Smooth muscle cell of the brain vasculature (primary cell): ENCODE results near the gene OVCA2.

Source experiments
- DNase-seq: peaks from one replicate; pipeline ENCODE4 v3.0.0-alpha.2; 2012; ENCODE audit warnings: low read depth, low spot score

OVCA2 gene

DNA sequence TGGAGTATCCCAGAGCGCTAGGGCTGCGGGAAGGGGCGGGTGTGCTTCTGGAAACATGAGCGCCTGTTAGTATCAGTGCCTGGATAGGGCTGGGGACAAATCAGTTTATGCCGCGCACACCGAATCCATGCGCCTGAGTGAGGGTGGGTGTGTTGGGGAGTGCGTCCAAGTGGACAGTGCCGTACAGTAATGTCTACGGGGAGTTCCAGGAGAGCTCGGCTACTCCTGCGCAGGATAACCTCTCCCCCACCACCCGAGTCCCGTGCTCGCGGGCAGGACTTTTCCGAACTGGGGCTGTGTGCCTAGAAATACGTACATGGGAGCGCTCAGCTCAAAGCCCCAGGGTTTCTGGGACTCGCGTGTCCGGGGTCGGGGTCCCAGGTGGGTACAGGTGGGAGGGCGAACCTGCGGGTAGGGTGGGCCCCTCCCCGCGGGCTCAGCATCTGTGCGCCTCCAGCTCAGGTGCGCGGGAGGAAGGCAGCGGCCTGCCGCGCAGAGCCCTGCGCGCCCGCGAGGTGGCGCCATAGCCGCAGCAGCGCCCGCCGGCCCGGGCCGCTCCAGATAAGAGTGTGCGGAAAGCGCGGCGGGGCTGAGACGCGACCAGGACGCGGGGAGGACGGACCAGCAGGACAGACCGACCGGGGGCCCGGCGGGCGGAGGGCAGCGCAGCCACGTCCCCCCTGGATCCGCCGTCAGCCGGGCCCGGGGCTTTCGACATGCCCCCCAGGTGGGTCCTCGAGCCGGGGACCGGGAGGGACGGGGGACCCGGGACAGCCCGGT, 12.9 kb downstream of the OVCA2 start, which contains the start of gene HIC1:
Gene HIC1 (plus strand): TSS at position 592 of the 780 bp plus-strand sequence. CDS start 1,588 bp downstream, outside the sequence.
- no peak for DNase-seq

DNA sequence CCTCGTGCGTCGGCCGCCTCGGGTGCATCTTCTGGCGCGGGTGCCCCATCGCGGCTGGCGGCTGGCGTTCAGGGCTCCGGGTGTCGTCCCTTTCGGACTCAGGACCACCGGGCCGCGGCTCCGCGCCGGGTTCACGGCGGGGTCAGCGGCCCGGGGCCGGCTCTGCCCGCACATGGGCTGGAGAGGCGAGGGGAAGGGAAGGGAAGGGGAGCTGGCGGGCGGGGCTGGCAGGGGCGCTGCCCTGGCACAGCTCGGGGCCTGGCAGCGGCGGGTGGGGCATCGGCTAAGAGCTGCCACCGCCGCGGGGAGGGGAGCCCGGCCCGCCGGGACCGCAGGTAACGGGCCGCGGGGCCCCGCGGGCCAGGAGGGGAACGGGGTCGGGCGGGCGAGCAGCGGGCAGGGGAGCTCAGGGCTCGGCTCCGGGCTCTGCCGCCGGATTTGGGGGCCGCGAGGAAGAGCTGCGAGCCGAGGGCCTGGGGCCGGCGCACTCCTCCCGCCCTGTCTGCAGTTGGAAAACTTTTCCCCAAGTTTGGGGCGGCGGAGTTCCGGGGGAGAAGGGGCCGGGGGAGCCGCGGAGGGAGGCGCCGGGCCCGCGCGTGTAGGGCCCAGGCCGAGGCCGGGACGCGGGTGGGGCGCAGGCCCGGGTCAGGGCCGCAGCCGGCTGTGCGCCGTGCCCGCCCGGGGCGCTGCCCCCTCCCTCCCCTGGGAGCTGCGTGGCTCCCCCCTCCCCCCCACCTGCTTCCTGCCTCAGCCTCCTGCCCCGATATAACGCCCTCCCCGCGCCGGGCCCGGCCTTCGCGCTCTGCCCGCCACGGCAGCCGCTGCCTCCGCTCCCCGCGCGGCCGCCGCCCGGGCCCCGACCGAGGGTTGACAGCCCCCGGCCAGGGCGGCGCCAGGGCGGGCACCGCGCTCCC, 13.7 kb downstream of the OVCA2 start:
- no peak for DNase-seq

DNA sequence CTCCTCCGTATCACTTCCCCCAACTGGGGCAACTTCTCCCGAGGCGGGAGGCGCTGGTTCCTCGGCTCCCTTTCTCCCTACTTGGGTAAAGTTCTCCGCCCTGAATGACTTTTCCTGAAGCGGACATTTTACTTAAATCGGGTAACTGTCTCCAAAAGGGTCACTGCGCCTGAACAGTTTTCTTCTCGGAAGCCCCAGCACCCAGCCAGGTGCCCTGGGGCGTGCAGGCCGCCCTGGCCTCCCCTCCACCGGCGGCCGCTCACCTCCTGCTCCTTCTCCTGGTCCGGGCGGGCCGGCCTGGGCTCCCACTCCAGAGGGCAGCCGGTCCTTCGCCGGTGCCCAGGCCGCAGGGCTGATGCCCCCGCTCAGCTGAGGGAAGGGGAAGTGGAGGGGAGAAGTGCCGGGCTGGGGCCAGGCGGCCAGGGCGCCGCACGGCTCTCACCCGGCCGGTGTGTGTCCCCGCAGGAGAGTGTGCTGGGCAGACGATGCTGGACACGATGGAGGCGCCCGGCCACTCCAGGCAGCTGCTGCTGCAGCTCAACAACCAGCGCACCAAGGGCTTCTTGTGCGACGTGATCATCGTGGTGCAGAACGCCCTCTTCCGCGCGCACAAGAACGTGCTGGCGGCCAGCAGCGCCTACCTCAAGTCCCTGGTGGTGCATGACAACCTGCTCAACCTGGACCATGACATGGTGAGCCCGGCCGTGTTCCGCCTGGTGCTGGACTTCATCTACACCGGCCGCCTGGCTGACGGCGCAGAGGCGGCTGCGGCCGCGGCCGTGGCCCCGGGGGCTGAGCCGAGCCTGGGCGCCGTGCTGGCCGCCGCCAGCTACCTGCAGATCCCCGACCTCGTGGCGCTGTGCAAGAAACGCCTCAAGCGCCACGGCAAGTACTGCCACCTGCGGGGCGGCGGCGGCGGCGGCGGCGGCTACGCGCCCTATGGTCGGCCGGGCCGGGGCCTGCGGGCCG, 14.7 kb downstream of the OVCA2 start:
- no peak for DNase-seq

DNA sequence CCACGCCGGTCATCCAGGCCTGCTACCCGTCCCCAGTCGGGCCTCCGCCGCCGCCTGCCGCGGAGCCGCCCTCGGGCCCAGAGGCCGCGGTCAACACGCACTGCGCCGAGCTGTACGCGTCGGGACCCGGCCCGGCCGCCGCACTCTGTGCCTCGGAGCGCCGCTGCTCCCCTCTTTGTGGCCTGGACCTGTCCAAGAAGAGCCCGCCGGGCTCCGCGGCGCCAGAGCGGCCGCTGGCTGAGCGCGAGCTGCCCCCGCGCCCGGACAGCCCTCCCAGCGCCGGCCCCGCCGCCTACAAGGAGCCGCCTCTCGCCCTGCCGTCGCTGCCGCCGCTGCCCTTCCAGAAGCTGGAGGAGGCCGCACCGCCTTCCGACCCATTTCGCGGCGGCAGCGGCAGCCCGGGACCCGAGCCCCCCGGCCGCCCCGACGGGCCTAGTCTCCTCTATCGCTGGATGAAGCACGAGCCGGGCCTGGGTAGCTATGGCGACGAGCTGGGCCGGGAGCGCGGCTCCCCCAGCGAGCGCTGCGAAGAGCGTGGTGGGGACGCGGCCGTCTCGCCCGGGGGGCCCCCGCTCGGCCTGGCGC, 15.4 kb downstream of the OVCA2 start:
- no peak for DNase-seq

DNA sequence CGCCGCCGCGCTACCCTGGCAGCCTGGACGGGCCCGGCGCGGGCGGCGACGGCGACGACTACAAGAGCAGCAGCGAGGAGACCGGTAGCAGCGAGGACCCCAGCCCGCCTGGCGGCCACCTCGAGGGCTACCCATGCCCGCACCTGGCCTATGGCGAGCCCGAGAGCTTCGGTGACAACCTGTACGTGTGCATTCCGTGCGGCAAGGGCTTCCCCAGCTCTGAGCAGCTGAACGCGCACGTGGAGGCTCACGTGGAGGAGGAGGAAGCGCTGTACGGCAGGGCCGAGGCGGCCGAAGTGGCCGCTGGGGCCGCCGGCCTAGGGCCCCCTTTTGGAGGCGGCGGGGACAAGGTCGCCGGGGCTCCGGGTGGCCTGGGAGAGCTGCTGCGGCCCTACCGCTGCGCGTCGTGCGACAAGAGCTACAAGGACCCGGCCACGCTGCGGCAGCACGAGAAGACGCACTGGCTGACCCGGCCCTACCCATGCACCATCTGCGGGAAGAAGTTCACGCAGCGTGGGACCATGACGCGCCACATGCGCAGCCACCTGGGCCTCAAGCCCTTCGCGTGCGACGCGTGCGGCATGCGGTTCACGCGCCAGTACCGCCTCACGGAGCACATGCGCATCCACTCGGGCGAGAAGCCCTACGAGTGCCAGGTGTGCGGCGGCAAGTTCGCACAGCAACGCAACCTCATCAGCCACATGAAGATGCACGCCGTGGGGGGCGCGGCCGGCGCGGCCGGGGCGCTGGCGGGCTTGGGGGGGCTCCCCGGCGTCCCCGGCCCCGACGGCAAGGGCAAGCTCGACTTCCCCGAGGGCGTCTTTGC, 16.2 kb downstream of the OVCA2 start:
- DNase-seq = no peak

DNA sequence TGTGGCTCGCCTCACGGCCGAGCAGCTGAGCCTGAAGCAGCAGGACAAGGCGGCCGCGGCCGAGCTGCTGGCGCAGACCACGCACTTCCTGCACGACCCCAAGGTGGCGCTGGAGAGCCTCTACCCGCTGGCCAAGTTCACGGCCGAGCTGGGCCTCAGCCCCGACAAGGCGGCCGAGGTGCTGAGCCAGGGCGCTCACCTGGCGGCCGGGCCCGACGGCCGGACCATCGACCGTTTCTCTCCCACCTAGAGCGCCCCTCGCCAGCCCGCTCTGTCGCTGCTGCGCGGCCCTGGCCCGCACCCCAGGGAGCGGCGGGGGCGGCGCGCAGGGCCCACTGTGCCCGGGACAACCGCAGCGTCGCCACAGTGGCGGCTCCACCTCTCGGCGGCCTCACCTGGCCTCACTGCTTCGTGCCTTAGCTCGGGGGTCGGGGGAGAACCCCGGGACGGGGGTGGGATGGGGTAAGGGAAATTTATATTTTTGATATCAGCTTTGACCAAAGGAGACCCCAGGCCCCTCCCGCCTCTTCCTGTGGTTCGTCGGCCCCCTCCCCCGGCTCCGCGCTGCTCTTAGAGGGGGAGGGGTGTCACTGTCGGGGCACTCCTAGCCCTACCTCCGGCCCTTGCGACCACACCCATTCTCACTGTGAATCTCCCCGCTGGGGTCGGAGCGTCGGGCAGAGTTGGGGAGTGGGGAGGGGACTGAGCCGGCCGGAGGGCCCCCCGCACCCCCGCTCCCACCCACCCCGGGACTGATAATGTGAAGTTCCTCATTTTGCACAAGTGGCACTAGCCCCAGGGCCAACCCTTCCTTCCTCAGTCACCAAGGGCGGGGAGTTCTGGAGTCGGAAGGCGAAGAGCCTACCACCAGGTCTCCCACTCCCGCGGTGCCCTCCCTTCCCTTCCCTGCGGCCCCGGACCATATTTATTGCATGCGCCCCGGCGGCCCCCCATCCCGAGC, 17.0 kb downstream of the OVCA2 start:
- no peak for DNase-seq

DNA sequence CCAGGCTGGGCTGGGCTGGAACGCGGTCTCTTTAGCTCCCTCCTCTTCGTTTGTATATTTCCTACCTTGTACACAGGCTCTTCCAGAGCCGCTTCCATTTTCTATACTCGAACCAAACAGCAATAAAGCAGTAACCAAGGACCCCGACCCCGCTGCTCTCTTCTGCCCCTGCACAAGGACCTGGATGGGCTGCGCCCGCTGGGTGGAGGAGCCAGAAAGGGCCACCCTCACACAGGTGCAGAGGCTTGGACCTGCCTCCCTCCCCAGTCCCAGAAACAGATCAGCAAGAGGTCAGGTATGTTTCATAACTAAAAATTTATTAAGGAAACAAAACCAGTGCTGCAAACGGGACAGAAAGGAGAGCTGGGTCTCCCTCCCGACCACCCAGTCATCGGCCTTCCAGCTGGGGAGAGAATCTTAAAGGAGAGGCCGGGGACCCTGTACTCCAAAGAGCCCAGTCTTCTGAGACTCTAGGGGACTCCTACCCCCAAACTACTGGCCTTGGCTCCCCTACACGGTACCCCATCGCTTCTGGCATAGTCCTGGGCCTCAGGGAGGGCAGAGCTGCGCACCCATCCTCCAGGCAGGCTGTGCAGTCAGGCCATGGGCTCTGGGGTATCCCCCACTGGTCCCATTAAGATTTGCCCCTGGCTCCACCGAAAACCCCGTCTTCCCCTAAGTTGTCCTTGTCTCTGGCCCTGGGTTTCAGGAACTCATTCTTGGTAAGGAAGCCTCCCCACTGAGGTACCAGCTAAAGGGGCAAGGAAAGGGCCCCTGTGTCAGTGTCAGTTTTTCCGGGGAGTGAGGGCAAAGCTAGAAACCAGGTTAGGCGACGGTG, 17.9 kb downstream of the OVCA2 start:
- no peak for DNase-seq

DNA sequence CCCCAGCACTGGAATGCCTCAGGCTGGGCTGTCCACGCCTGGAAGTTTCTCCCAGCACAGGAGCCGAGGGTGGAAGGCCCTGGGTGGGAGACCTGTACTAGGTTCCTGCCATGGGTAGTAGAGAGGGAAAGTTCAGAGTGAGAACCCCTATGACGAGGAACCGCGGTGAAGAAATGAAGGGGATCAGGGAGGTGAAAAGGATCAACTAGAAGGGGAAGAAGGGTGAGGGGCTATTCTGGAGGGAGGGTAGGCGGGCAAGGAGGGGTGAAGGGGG, 18.5 kb downstream of the OVCA2 start:
- no peak for DNase-seq

DNA sequence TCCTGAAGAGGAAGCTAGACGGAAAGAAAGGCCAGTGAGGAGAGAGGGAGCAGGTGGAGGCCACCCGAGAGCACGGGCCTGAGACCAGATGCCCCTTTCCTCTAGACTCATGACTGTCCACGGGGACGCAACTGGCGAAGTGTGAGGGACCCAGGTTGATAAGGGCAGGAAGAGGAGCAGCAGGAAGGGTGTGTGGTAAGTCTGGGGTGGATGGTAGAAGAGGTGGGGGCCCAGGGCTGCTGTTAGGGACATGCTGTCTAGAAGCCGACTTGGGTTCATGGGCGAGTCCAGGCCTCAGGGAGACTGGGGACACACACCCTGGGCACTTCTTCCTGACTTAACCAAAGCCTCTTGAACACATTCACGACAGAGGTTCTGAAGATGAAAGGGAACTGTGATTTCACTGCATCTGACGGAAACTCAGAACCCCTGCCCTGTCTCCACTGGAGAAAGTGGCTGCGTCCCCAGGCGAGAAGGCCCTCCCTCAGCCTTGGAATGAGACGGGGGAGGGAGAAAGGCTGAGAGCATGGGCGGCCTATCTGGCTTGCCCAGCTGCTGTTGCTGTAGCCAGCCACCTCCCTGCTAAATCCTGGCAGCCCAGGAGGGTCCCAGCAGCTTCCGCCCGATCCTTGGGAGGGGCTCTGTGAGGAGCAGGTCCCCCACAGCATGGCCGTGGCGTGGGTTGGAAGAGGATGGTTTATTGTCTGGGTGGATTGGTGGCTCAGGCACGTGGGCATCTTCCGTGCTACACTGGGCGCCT, 19.0 kb downstream of the OVCA2 start:
- no peak for DNase-seq

DNA sequence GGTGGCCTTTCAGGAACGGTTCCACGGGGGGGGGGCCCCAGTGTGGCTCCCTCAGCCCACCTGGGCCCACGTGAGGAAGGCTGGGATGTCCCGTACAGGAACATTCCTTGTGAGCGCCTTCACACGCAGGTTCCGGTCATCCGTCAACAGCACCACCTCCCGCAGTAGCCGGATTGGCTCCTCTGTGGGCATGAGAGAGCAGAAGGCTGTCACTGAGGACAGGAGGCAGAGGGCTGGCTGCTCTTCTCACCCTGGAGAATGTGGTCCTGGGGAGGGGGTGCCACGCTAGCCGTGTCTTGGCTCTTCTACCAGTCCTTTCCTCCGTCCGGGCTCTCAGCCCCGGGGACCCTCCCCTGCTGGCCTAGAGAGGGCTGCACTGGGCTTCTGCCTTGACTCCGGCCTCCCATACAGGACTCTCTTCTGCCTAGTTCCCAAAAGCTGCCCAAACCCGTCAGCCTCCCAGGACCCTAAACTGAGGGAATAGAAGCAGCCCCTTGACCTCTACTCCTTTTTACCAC, 19.7 kb downstream of the OVCA2 start:
- no peak for DNase-seq

DNA sequence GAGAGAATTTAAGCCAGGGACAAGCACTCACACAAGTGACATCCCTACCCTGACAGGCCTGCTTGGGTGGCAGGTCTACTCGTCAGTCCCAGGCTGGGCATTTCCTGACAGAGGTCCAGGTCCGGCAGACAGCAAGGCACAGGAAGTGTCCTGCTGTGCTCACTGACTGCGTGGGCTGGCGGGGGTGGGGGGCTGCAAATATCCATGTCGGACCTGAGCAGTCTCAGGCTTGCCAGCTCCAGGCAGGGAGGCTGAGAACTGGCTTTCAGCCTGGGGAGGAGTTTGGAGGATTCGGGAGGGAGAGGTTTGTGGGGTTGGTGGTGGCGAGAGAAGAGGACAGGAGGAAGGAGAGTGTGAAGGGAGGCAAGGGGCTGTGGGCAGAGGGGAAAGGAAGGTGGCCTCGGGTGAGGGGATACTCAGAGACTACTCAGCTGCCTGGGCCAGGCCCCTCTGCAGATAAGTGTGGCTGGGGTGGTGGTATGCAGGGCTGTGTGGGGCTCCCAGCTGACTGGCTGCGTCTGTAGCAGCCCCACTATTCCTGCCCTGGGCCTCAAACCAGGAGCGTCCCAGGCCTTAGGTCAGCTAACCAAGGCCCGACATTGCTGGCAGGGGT, 20.9 kb downstream of the OVCA2 start:
- no peak for DNase-seq

DNA sequence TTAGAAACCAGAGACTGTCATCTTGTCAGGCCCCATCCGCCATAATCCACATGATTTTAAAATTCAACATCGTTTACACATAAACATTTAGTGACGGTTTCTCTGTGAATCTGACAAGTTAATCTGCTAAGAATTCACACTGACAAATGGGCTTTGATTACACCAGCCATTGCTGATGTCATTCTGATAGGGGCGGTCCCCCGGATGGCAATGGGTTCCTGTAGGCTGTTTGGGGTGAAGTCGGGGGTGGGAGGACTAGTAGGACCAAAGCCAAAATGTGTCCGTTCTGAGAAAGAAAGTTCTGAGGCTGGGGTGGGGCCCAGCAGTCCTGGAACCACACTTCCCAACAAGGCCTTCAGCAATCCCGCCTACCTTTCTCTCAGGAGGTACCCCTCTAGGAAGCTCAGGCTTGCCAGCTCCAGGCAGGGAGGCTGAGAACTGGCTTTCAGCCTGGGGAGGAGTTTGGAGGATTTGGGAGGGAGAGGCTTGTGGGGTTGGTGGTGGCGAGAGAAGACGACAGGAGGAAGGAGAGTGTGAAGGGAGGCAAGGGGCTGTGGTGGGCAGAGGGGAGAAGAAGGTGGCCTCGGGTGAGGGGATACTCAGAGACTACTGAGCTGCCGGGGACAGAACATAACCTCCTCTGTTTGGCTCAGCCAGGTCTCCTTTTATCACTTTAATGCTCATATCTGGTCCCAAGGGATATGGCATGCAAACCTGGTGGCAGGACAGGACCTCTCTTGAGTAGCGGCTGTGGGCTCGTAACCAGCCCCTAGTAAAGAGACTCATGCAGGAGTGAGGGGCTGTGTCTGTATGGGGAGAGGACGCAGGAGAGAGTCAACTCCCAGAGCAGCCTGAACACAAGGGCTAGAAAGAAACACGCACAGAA, 21.7 kb downstream of the OVCA2 start:
- DNase-seq = no peak

DNA sequence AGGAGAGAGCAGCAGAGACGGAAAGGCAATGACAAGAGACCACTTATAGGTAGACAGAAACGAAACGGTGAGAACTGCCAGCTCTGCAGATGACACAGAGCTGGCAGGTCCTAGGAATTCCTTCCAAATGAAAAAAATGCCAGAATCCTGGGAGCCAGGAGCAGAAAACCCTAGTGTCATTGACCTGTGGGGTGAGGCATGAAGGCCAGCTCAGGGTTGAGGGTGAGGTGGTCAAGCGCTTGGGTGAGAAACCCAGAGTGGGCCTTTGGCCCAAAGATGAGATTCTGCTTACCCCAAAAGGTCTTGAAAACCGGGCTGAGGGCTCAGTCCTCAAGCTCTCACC, 22.3 kb downstream of the OVCA2 start:
- no peak for DNase-seq

DNA sequence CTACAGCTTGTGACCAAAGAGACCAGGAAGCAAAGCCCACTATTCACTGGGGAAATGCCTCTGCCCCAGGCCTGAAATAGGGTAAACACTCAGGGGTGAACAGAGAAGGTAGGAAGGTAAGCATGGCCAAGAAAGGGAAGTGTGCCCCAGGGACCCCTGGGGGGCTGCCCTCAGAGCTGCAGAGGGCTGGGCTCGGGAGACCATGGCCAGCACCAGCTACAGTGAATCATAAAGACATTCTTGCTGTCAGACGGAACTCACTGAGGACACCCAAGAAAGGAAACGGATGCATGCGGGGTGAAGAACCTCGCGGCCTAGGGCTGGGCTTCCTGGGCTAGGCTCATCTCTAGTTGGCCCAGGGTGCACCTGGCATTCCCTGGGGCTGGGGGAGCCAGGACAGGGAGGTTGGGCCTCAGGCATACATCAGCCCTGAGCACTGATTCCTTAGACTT, 22.7 kb downstream of the OVCA2 start:
- no peak for DNase-seq

DNA sequence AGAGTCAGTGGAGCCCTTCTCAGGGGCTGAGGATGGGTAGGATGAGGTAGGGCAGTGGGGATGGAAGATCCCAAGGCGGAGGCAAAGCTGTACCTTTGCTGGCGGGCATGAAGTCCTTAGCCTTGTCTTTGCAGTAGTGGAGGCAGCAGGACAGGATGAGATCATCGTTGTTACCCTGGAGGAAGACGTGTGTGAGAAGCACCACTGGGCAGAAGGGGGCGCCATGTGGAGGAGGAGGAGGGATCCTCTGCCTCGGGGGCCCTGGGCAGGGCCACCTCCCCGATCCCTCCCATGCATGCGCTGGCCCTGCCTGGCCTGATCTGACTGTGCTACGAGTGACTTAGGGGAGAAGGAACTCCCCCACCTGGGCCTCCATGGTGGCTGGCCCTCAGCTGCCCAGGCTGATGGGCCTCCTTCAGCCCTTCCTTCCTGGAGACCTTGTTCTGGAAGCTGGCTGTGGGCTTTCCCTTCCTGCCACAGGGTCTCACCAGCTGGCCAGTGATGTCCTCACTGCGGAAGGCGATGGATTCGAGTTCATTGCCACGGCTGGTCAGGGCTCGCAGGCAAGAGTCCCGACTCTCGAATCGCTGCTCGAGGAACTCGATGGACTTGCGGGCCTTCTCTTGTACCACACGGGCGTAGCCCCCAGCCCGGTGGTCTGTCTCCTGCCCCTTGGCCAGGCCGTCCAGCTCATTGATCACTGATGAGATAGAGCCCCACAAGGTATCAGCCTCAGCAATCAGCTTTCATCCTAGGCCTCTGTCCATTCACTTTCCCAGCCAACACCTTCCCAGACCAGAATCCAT, 23.4 kb downstream of the OVCA2 start:
- DNase-seq = no peak
